Measurements from ENCODE around the gene PTPRS.

PTPRS gene

DNA sequence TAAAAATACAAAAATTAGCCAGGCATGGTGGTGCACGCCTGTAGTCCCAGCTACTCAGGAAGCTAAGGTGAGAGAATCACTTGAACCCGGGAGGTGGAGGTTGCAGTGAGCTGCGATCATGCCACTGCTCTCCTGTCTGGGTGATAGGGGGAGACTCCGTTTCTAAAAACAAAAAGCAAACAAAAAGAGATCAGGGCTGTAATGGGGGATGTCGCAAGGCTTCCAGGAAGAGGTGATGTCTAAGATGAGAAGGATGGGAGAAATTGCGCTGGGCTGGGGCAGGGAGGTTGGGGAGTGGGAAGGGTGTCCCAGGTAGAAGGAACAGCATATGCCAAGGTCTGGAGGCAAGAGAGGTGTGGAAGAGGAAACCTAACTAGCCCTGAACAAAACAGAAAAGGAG lies 36.1 kb downstream of the PTPRS start:
- DNase-seq, result no peak

DNA sequence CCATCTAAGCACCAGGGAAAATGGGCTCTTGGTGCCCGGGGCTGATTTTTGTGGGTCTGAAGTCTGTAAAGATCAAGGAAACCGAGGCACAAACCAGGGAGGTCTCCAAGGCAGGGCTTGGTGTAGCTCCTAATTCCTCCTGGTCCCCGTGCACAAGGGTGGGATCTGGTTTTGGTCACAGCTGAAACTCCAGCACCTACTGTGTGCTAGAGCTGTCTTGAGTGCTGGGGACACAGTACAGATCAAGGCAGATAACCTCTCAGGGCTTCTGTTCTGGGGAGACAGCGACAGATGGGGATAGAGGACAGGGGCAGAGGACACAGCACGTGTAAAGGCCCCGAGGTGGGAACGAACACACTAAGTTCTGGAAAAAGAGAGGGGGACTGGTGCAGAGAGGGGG lies 37.4 kb downstream of the PTPRS start:
- DNase-seq, result no peak

DNA sequence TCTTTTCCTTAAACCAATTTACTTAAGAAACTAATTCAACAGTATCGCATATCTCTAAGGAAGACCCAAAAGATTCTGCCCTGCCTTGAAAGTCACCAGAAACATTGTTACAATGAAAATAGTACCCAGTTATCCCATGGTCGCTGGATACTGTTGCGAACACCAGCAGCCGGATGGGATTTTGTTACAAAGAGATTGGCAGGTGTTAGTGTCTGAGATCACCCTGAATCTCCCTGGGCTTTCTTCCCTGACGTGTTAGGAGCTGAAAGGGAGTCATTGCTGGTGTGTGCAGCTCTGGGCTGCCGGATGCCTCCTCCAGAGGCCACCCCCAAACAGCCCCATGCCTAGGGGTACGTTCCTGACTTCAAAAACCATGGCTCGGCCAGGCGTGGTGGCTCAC lies 38.2 kb downstream of the PTPRS start:
- no peak for DNase-seq

DNA sequence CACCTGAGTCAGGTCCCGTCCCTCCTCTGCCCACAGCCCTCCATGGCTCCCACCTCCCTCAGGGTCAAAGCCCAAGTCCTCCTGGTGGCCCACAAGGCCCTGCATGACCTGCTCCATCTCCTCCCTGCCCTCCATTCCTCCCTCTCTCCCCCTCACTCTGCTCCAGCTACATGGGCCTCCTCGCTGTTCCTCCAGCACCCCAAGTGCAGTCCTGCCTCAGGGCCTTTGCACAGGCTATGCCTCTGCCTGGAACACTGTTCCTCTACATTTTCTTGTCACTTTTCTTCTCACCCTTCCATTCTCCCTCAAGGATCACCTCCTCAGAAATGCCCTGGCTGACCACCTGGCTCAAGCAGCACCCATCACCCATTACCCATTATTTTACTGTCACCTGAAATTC lies 41.5 kb downstream of the PTPRS start:
- DNase-seq, result no peak

DNA sequence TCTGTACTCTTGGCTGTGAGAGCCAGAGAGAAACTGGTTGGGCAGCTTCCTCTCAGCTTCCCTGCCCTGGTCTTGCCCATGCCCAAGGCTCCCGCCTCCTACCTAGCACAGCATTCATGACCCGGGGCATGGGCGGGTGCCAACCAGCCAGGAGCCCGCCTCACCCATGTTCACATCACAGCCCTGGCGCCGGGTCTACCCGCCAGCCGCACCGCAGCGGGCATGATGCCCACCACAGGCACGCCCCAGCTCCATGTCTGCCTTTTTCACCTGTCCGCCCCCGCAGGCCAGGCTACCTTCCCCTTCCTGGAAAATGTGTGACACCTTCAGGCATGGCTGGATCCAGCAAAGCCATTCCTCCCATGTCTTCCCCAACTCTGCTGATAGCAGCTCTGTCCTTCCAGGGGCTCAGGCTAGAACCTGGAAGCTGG lies 42.1 kb downstream of the PTPRS start:
- DNase-seq, result no peak

DNA sequence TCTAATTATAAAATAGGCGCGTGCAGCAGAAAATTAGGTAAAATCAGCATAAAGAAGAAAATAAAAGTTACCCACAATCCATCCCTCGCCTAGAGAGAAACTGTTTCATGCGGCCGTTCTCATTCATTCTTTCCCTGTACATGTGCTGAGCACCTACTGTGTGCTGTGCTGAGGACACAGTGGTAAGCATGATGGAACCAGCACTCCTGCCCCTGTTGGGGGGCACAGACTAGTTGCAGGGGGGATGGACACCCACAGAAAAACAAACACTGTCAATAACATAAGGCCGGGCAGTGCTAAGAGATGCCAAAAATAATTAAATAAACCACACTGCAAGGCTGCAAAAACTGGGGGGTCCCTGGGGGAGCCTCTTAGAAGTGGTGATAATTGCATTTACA lies 43.3 kb downstream of the PTPRS start:
- no peak for DNase-seq

DNA sequence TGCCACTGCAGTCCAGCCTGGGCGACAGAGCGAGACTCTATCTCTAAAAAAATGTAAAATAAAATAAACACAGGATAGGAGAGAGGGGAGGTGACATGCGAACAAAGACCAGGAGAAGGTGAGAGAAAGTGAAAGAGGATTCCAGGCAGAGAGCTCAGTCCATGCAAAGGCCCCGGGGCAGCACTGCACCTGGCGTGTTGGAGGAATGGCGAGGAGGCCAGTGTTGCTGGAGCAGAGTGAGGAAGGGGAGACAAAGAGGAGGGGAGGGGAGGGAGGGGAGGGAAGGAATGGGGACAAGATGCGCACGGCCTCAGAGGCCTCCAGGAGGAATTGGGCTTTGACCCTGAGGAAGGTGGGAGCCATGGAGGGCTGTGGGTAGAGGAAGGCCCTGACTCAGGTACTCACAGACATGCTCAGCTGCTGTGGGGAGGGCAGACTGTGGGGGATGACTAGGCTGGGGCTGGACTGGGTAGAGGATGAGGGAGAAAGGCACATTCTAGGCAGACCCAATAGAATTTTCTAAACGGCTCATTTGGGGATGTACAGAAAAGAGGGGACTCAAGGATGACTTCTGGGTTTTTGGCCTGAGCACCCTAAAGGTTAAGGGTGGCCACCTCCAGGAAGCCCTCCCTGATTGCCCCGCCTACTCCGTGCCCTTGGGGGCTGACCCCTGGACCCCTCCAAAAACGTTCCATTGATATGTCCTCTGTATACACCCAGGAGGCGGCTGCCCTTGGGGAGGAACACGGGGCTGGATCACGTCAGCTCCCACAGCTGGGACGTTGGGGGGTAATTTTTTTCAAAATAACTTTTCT lies 43.9 kb downstream of the PTPRS start:
- DNase-seq, result no peak

DNA sequence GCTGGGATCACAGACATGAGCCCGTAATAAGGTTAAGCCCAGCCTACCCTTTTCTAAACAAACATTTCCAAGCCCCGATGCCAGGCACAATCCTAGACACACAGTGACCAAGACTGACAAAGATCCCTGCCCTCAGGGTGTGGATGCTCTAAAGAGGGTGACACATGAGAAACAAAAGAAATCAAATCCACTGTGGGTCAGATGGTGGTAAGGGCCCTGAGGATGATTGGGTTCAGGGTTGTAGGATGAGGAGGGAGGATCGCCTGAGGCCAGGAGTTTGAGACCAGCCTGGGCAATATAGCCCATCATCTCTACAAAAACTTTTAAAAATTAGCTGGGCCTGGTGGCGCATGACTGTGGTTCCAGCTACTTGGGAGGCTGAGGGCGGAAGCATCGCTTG lies 44.6 kb downstream of the PTPRS start:
- no peak for DNase-seq

DNA sequence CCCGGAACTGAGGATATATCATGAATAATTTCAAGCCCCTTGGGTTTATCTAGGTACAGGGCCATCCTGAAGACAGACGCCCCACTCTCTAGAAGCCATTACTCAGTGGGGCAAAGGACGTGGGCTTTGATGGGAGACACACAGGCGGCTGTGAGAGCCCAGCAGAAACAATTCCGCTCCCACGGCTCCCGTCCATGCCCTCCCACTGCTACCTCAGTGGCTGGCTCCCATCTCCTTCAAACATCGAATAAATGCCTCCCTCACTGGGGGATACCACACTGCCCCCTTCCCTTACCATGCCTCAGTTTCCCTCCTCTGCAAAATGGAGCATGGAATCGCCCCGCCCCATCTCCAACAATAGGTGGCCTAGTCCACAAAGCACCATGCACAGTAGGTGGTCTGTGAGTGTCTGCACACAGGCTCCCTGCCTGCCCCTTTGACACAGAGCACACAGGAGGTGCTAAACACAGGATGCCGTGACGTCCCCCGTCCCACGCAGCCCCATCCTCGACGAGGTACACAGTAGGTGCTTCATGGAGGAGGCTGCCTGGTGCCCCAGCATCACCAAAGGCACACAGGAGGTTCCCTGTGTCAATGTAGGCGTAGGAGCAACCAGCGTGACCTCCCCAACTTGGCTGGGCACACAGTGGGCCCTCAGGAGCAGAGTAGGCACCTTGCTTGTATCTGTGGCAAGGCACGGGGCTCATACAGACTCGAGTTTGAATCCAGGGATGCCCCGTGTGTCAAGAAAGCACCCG lies 46.0 kb downstream of the PTPRS start:
- no peak for DNase-seq

DNA sequence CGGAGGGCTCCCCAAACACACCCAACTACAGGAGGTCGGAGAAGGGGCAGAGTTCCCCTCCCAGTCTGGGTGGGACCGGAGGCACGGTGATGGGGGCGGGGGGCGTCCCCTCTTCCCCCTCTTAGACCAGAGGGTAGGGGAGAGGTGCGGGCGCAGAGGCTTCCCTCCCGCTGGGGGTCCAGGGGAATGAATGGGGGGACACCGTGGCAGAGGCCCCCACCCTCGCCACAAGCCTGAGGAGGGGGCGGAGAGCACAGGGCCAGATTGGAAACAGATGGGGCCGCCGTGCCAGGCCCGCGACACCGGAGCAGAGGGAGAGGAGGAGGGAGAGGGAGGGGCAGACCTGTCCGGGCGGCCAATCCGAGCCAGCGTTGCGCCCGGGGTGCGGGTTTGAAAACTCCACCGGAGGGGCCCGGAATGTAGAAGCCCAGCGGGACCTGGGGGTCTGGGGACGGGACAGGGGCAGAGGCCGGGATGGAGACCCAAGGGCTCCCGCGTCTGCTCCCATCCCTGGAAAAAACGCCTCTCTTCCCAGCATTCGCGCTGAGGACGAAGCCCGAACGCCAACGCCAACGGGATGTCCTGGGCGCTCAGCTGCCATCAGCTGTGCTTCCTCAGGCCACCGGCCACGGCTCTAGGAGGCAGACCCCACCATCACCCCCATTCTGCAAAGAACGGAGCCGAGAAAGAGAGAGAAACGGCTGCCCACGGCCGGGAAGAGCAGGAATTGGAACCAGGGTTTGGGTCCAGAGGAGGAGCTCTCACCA lies 46.8 kb downstream of the PTPRS start:
- DNase-seq, result no peak

DNA sequence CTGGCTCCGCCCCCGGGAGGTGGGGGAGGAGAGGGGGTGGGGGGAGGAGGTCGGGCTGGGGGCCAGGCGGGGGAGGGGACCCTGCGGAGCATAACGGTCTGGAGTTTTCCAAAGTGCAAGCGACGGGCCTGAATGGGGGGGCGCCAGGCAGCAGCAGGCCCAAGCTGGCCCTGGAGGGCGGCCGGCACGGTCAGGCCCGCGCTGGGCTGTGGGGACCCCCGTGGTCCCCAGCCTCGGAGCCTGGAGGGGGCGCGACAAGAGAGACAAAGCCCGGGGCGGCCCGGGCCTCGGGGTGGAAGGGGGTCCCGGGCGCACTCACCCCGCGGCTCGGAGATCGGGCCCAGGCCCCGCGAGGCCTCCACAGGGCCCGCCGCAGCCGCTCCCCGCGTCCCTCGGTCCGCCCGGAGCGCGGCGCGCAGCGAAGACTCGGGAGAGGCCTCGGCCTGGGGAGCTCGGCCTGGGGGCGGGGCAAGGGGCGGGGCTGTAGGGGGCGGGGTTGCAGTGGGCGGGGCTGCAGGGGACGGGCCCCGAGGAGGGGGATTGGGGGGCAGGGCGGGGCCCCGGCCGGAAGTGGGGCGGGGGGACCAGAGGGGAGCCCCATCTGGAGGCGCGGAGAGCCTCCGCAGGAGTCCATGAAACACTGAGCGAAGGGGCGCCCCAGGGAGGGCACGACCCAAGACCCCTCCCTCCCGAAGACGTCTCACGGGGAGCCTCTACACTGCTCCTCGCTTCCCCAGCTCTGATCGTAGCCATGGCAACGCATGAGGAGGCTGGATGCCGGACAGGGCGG lies 47.6 kb downstream of the PTPRS start:
- no peak for DNase-seq

DNA sequence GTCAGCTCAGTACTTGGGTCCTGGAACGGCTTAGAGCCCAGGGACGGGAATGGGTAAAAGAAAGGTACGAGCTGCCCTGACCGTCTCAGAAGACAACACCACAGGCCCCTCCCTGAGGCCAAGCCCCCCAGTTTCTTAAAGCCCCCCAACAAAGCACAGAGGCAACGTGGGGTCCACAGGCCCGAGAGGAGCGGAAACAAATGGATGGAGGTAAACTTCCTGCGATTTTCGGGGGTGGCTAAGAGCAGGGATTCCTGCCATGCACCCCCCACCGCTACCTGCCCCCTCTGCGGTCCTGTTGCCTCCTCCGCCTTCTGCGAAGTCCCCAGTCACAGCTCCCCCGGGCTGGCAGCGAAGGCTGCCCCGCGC lies 48.2 kb downstream of the PTPRS start:
- DNase-seq, result no peak

DNA sequence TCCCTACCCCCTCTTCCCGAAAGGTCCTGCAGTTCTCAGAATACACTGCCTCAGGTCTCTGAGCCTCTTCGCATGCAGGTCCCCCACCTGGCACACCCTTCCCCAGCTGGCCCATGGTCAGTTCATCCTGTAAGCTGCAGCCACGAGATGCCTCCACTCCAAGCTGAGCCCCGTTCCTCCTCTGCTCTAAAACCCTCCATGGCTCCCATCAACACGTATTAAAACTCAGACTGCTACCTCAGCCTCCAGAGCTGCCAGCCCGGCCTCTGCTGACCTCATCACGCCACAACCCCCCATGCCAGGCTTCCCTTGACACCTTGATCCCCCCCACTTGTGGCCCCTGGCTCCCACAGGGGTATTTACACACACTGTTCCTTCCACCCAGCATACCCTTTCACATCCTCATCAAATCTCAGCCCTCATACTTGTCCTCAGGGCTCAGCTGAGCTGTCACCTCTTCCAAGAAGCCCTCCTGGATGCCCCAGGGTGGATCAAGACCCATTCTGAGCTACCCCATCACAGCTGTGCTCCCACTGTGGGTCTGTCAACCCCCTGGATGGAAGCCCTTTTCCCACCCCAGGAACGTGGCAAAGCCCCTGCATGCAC lies 48.9 kb downstream of the PTPRS start:
- no peak for DNase-seq
